H7 (cell line): ENCODE results near the gene ICAM5. TPM values are rescaled to one million over a fixed set of nuclear protein-coding genes. Genes with fewer than 3 reads are reported as not detected.

Source experiments
- DNase-seq: peaks from one replicate; pipeline ENCODE4 v3.0.0; 2012
- H3K27me3 ChIP-seq: 2 replicates; pipeline ENCODE4 v1.6.0; 2011; ENCODE audit warnings: mild to moderate bottlenecking, low read length; ENCODE audit not compliant: control insufficient read depth, insufficient read depth
- H3K36me3 ChIP-seq: replicated peaks from 2 replicates; pipeline ENCODE4 v1.5.1; 2011; ENCODE audit warnings: low read length; ENCODE audit not compliant: control insufficient read depth, insufficient read depth
- H3K4me3 ChIP-seq: 2 replicates; pipeline ENCODE4 v1.5.1; 2011; ENCODE audit warnings: low read depth, mild to moderate bottlenecking, control low read depth, low read length, moderate library complexity; ENCODE audit not compliant: insufficient read depth
- total RNA-seq: library from RNA; depleted of rRNA; stranded (reverse); fragments of >200 nt; shearing (Covaris generic); gene quantifications from 2 replicates; pipeline ENCODE4 v1.2.3, GENCODE V29; 2014

ICAM5 gene
- total RNA-seq, 1 experiment from 2014 or later: 0.83 TPM

GRCh38 chr19:10283301-10284064 lies 6.3 kb upstream of the ICAM5 start:
- no peak overlapping the region for H3K4me3 ChIP-seq
- peak; percentile 29 for DNase-seq
- H3K36me3 ChIP-seq: no peaks in the 10 kb centered on the region
- peaks cover 17% of the 10 kb centered on the region for H3K27me3 ChIP-seq

DNA sequence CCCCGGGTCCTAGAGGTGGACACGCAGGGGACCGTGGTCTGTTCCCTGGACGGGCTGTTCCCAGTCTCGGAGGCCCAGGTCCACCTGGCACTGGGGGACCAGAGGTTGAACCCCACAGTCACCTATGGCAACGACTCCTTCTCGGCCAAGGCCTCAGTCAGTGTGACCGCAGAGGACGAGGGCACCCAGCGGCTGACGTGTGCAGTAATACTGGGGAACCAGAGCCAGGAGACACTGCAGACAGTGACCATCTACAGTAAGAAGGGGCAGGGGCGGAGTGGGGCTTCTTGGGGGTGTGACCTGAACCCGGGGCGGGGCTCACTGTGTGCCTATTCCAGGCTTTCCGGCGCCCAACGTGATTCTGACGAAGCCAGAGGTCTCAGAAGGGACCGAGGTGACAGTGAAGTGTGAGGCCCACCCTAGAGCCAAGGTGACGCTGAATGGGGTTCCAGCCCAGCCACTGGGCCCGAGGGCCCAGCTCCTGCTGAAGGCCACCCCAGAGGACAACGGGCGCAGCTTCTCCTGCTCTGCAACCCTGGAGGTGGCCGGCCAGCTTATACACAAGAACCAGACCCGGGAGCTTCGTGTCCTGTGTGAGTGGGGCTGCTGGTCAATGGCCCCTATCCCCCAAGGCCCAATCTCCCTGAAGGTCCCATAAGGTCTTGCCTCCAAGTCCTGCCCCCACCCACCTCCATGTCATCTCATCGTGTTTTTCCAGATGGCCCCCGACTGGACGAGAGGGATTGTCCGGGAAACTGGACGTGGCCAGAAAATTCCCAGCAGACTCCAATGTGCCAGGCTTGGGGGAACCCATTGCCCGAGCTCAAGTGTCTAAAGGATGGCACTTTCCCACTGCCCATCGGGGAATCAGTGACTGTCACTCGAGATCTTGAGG lies 5.4 kb upstream of the ICAM5 start:
- H3K4me3 ChIP-seq: no peak overlapping the region
- H3K36me3 ChIP-seq: no peaks in the 10 kb centered on the region
- peaks cover 24% of the 10 kb centered on the region for H3K27me3 ChIP-seq
- DNase-seq: peak; percentile 15

DNA sequence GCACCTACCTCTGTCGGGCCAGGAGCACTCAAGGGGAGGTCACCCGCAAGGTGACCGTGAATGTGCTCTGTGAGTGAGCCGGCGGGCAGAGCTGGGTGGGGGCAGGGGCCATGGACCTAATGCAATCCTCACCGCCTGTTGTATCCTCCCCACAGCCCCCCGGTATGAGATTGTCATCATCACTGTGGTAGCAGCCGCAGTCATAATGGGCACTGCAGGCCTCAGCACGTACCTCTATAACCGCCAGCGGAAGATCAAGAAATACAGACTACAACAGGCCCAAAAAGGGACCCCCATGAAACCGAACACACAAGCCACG lies 4.8 kb upstream of the ICAM5 start:
- Histone ChIP-seq H3K4me3 (no peak overlapping the region), H3K27me3 (peaks cover 30% of the 10 kb centered on the region), H3K36me3 (no peaks in the 10 kb centered on the region)
- DNase-seq: peak; percentile 7

- Histone ChIP-seq H3K4me3 (no peak overlapping the region), H3K27me3 (peaks cover 35% of the 10 kb centered on the region), H3K36me3 (no peaks in the 10 kb centered on the region)
- no peak for DNase-seq
Measured at GRCh38 chr19:10285393-10285792, 4.4 kb upstream of the ICAM5 start.

GRCh38 chr19:10286803-10287737 lies 2.7 kb upstream of the ICAM5 start, which contains the start of gene ICAM4:
Gene ICAM4, plus strand, starts transcription at chr19:10286955. Its CDS starts 58 bp downstream, at chr19:10287013.
- peak within 1 kb of the TSS; percentile 51 for H3K4me3 ChIP-seq
- peak; percentile 90 for DNase-seq
- no peaks in the 10 kb centered on the region for H3K36me3 ChIP-seq
- H3K27me3 ChIP-seq: peaks cover 52% of the 10 kb centered on the region

DNA sequence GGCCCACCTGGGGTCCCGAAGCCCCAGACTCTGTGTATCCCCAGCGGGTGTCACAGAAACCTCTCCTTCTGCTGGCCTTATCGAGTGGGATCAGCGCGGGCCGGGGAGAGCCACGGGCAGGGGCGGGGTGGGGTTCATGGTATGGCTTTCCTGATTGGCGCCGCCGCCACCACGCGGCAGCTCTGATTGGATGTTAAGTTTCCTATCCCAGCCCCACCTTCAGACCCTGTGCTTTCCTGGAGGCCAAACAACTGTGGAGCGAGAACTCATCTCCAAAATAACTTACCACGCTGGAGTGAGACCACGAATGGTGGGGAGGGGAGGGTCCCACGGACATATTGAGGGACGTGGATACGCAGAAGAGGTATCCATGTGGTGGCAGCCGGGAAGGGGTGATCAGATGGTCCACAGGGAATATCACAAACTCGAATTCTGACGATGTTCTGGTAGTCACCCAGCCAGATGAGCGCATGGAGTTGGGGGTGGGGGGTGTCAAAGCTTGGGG lies 1.0 kb upstream of the ICAM5 start:
- H3K36me3 ChIP-seq: no peaks in the 10 kb centered on the region
- H3K4me3 ChIP-seq: peak overlapping the region; percentile 50
- DNase-seq: peak; percentile 94
- H3K27me3 ChIP-seq: peaks cover 67% of the 10 kb centered on the region

GRCh38 chr19:10289167-10289835 lies 451 bp upstream of the ICAM5 start:
- peak; percentile 91 for DNase-seq
- Histone ChIP-seq H3K27me3 (peaks cover 73% of the 10 kb centered on the region), H3K36me3 (no peaks in the 10 kb centered on the region), H3K4me3 (peak overlapping the region; percentile 50)

DNA sequence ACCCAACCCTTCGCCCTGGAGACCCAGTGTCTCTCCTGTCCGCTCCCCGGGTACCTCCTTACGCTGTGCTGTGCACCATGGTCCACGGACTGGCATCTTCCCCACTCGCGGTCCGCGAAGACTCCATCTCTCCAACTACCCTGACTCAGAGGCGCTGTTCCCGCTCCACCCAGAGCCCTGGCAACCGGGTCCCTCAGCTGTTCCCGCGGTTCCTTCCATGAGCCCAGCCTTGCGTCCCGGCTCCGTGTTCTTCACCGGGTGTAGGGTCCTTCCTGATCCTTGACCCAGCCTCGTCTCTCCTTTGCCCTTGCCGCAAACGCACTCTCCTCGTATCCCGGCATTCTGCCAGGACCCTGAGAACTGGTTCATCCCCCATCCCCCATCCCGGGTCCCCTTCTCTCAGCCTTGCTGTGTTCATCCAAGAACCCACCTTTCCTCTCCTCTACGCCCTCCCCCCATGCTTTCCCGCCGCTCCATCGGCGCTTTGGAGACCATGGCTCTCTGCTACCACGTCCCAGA lies 664 bp downstream of the ICAM5 start:
- H3K36me3 ChIP-seq: no peaks in the 10 kb centered on the region
- peak; percentile 80 for DNase-seq
- H3K4me3 ChIP-seq: peak overlapping the region; percentile 50
- H3K27me3 ChIP-seq: peaks cover 84% of the 10 kb centered on the region

- Histone ChIP-seq H3K36me3 (no peaks in the 10 kb centered on the region), H3K4me3 (peak overlapping the region; percentile 50), H3K27me3 (peaks cover 90% of the 10 kb centered on the region)
- DNase-seq: peak; percentile 90
Measured at GRCh38 chr19:10290876-10291553, 1.3 kb downstream of the ICAM5 start.

DNA sequence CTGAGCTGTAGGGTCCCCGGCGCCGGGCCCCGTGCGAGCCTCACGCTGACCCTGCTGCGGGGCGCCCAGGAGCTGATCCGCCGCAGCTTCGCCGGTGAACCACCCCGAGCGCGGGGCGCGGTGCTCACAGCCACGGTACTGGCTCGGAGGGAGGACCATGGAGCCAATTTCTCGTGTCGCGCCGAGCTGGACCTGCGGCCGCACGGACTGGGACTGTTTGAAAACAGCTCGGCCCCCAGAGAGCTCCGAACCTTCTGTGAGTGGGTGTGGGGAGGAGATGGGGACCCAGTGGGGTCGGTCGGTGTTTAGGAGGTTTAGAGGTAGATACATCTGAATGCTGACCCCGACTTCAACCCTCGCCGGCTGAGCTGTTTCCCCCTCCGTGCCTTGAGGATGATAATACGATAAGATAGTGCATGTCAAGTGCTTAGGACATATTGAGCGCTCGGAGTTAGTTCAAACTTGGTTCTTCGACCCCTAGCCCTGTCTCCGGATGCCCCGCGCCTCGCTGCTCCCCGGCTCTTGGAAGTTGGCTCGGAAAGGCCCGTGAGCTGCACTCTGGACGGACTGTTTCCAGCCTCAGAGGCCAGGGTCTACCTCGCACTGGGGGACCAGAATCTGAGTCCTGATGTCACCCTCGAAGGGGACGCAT lies 1.9 kb downstream of the ICAM5 start:
- DNase-seq: no peak
- Histone ChIP-seq H3K27me3 (peaks cover 95% of the 10 kb centered on the region), H3K36me3 (no peaks in the 10 kb centered on the region), H3K4me3 (peak overlapping the region; percentile 50; the same call in 1 of the 2 replicates)

DNA sequence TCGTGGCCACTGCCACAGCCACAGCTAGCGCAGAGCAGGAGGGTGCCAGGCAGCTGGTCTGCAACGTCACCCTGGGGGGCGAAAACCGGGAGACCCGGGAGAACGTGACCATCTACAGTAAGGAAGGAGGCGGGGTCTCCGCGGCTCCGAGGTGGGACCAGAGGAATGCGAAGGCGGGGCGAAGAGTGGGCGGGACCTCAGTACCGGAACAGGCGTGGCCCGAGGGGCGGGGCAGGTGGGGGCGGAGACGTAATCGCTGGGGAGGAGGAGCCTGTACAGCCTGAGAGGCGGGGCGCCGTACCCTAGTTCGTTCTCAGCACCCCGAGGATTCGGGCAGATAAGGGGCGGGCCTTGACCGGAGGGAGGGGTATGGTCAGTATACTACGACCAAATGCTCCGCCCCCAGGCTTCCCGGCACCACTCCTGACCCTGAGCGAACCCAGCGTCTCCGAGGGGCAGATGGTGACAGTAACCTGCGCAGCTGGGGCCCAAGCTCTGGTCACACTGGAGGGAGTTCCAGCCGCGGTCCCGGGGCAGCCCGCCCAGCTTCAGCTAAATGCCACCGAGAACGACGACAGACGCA lies 2.5 kb downstream of the ICAM5 start:
- Histone ChIP-seq H3K36me3 (no peaks in the 10 kb centered on the region), H3K4me3 (peak overlapping the region; percentile 50), H3K27me3 (peaks cover 93% of the 10 kb centered on the region)
- peak; percentile 98 for DNase-seq

DNA sequence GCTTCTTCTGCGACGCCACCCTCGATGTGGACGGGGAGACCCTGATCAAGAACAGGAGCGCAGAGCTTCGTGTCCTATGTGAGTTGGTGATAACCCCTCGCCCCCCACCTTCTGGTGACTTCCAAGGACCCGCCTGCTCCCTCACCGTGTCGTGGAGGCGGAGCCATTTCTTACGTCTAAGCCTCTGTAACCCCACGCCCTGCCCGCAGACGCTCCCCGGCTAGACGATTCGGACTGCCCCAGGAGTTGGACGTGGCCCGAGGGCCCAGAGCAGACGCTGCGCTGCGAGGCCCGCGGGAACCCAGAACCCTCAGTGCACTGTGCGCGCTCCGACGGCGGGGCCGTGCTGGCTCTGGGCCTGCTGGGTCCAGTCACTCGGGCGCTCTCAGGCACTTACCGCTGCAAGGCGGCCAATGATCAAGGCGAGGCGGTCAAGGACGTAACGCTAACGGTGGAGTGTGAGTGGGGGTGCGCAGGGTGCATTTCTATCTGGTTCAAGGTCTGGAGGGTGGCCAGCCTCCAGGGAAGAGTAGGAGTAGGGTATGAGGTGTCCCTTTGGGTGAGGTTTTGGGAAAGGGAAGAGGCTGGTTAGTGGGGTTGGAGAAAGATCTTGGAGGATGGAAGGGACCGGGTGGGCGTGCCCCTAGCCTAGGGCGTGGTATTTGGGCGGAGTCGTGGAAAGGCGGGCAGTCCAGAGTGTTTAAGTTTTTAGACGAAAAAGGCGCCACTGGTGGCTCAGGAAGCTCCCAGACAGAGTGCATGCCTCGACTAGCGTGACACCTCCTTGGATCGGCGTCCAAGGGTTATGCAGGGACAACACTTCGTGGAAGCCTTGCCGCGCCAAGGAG lies 3.3 kb downstream of the ICAM5 start:
- Histone ChIP-seq H3K27me3 (peaks cover 90% of the 10 kb centered on the region), H3K36me3 (no peaks in the 10 kb centered on the region), H3K4me3 (peak overlapping the region; percentile 40)
- DNase-seq: peak; percentile 75
